ENCODE measurements around the gene PITPNM3. TPM values are rescaled to one million over a fixed set of nuclear protein-coding genes. Genes with fewer than 3 reads are reported as not detected.

The PITPNM3 gene
- total RNA-seq, 1 donor from 2014 or later = 1.3 TPM

DNA sequence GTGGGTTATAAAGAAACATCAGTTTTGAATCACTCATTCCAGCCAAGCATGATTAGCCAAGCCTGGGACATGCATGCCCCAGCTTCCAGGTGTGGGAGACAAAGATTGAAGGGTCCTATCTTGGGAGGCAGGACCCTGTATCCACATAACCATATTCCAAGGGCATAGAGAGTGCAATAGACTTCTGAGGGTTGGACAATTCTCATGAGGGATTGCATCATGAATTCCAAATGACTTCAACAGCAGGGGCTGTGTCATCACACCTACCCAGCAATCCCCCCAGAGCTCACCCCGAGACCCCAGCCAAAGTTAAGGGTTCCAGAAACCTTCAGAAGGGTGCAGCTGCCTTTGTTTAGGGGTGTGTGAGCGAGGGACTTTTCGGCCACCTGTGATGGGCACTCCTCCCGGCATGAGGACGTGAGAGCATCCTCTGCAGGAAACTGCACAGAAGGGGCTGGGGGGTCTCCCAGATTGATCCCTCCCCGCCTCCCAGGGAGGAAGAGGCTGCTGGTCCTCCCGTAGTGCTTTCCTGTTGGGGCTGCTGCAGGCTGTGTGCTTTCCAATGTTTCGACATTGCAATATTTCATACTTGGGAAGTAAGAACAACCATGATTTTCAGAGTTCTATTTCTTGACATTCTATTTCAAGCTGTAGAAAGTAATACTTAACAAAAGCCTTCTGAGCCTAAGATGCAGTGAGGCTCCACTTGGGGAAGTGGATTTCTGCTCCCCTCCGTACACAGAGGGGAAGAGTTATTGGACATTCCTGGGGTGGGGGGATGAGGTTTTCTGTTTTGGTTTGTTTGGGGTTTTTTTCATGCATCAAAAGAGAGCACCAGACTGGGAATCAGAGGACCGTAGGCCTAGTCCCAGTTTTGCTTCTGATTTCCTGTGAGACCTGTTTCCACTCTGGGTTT lies 13.3 kb upstream of the PITPNM3 start:
- DNase-seq (ENCODE audit: low read depth) = no peak
- H3K4me3 ChIP-seq (ENCODE audit: low read depth, low read length) = no peak overlapping the region
- TF ChIP-seq, protein P1, sequence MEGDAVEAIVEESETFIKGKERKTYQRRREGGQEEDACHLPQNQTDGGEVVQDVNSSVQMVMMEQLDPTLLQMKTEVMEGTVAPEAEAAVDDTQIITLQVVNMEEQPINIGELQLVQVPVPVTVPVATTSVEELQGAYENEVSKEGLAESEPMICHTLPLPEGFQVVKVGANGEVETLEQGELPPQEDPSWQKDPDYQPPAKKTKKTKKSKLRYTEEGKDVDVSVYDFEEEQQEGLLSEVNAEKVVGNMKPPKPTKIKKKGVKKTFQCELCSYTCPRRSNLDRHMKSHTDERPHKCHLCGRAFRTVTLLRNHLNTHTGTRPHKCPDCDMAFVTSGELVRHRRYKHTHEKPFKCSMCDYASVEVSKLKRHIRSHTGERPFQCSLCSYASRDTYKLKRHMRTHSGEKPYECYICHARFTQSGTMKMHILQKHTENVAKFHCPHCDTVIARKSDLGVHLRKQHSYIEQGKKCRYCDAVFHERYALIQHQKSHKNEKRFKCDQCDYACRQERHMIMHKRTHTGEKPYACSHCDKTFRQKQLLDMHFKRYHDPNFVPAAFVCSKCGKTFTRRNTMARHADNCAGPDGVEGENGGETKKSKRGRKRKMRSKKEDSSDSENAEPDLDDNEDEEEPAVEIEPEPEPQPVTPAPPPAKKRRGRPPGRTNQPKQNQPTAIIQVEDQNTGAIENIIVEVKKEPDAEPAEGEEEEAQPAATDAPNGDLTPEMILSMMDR (conservative IDR thresholded peaks at IDR 0.05; ENCODE audit: low read depth, low read length) = no peak

DNA sequence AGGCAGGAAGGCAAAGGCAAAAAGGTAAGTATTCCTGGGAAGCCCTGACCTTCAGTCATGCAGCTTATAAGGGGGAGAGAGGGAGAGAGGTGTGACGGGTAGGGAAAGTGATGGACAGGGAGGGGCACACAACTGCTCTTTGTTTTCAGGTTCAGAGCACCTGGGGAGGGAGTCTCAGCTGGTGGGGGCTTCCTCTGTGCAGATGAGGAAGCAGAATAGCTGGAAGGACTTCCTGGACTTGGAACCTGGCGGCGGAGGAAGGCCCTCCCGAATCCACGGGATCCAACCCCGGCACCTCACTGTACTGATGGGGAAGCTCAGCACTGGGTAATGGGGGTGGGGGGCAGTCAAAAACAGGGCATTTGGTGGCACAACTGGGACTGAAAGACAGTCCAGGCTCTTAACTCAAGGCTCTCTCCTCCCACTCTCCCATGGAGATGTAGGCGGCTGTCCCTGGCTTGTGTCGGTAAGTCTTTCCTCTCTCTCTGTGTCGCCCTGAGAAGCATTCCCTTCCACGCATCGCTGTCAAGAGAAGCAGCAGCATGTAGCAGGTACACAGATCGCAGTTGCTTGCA lies 11.9 kb upstream of the PITPNM3 start:
- no peak overlapping the region for H3K4me3 ChIP-seq (ENCODE audit: low read depth, low read length)
- TF ChIP-seq, protein P1 (conservative IDR thresholded peaks at IDR 0.05; ENCODE audit: low read depth, low read length) = no peak
- no peak for DNase-seq (ENCODE audit: low read depth)

DNA sequence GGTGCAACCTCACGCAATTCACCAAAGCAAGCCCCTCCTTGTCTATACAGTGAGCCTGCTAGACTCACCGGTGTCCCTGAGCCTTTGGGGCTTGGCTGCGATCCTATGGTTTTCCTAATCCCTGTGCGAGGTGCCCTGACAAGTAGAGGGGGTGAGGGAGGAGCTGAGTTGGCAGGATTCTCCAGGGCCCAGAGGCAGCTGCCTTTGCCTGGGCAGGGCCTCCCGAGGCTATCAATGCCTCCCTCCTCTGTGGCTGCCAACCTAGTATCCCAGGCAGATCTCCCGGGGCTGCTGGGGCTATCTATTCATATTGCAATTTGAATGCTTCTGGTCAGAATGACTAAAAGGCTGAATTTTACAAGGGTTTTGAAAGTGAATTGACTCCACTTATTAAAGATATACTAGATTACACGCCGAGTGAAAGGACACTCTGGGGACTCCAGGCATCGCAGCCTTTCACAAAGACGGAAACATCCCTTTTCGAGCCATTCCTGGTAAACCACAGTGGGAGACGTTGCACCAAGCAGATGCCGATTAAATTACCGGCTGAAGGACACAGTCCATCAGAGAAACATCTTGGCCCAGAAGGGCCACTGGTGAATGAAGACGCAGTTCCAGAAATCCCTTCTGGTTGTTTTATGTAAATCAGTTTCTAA lies 11.3 kb upstream of the PITPNM3 start:
- no peak for DNase-seq (ENCODE audit: low read depth)
- H3K4me3 ChIP-seq (ENCODE audit: low read depth, low read length) = no peak overlapping the region
- TF ChIP-seq, protein P1 (conservative IDR thresholded peaks at IDR 0.05; ENCODE audit: low read depth, low read length) = no peak

DNA sequence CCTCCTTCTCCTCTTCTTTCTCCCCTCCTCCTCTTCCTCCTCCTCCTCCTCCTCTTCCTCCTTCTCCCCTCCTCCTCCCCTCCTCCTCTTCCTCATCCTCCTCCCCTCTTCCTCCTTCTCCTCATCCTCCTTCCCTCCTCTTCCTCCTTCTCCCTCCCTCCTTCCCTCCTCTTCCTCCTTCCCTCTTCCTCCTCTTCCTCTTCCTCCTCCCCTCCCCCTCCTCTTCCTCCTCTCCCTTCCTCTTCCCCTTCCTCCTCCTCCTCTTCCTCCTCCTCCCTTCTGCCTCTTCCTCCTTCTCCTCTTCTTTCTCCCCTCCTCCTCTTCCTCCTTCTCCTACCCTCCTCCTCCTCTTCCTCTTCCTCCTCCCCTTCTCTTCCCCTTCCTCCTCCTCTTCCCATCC lies 5.1 kb upstream of the PITPNM3 start:
- H3K4me3 ChIP-seq (ENCODE audit: low read depth, low read length) = no peak overlapping the region
- no peak for DNase-seq (ENCODE audit: low read depth)
- TF ChIP-seq, protein P1 (conservative IDR thresholded peaks at IDR 0.05; ENCODE audit: low read depth, low read length) = no peak

DNA sequence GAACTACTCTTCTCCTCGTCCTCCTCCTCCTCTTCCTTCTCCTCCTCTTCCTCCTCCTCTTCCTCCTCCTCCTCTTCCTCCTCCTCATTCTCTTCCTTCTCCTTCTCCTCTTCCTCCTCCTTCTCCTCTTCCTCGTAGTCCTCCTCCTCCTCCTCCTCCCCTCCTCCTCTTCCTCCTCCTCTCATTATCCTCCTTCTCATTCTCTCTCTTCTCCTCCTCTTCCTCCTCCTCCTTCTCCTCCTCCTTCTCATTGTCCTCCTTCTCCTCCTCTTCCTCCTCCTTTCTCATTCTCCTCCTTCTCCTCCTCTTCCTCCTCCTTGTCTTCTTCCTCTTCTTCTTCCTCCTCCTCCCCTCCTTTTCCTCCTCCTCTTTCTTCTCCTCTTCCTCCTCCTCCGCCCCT lies 4.1 kb upstream of the PITPNM3 start:
- TF ChIP-seq, protein P1 (conservative IDR thresholded peaks at IDR 0.05; ENCODE audit: low read depth, low read length) = no peak
- no peak overlapping the region for H3K4me3 ChIP-seq (ENCODE audit: low read depth, low read length)
- DNase-seq (ENCODE audit: low read depth) = no peak

DNA sequence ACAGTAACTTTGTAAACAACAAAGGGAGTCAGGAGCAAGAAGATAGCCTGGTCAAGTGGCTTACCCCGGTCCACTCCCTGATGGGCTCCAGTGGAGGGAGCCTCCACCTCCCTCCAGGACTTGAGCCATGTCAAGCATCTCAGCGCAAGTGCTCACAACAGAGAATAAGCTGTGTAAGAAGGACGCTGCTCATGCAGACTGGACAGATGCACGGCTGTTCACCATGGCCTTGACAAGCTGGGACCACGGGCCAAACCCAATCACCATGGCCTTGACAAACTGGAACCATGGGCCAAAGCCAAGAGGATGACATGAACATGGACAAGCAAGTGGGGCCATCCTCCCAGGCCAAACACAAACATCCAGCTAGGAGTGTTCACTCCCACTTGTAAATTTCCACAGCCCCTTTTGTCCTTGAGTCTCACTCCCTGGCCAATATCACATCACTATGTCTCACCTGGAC lies 3.4 kb upstream of the PITPNM3 start:
- TF ChIP-seq, protein P1 (conservative IDR thresholded peaks at IDR 0.05; ENCODE audit: low read depth, low read length) = no peak
- DNase-seq (ENCODE audit: low read depth) = no peak
- H3K4me3 ChIP-seq (ENCODE audit: low read depth, low read length) = no peak overlapping the region
